ENCODE data around the gene EPB41. TPM values are rescaled to one million over a fixed set of nuclear protein-coding genes. Genes with fewer than 3 reads are reported as not detected.

The EPB41 gene
- total and polyA plus RNA-seq, 12 donors: 6.6 to 49.5 (median 30.3) TPM

DNA sequence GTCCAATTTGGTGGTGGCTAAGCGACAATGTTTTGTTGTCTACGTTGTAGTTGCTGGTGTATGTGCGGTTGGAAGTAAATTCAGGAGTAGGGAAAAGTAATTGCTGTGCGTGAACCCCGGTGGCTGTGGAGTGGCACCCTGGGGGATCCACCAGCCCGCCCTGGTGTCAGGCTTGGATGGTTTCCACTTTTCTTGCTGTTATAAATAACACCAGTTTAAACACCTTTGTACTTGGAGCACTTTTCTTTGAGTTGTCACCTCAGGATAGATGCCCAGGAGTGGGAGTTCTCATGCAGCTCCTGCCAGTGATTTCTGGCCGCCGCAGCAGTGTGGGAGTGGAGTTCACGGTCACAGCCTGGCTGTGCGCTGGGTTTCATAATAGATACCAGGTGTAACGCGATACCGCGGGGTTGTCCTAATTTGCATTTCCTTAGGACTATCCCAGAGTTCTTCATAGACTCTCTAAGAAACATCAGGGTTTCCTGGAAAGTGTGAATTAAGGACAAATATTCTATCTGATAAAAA lies 222.1 kb downstream of the EPB41 start:
- Histone ChIP-seq H3K36me3 (replicated peaks in 1 of 2) (no peaks in the 10 kb centered on the region), H3K27ac (no peak overlapping the region), H3K4me3 (no peak overlapping the region), H3K4me1 (replicated peaks in 1 of 2) (no peaks in the 10 kb centered on the region), H3K9me3 (replicated peaks in 1 of 3) (no peaks in the 10 kb centered on the region), H3K27me3 (no peaks in the 10 kb centered on the region)
- WGBS, 4 donors: 37 to 57% (median 41%) methylated on average over 14 of the region's 14 CpGs
- TF ChIP-seq, protein P1, sequence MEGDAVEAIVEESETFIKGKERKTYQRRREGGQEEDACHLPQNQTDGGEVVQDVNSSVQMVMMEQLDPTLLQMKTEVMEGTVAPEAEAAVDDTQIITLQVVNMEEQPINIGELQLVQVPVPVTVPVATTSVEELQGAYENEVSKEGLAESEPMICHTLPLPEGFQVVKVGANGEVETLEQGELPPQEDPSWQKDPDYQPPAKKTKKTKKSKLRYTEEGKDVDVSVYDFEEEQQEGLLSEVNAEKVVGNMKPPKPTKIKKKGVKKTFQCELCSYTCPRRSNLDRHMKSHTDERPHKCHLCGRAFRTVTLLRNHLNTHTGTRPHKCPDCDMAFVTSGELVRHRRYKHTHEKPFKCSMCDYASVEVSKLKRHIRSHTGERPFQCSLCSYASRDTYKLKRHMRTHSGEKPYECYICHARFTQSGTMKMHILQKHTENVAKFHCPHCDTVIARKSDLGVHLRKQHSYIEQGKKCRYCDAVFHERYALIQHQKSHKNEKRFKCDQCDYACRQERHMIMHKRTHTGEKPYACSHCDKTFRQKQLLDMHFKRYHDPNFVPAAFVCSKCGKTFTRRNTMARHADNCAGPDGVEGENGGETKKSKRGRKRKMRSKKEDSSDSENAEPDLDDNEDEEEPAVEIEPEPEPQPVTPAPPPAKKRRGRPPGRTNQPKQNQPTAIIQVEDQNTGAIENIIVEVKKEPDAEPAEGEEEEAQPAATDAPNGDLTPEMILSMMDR (IDR thresholded peaks at IDR 0.05): no peak
- TF ChIP-seq POLR2A (IDR thresholded peaks at IDR 0.05): no peak
- DNase-seq: peak in 6 of 7 donors; percentile 47 to 77 (median 62)
- intact Hi-C loops (cut with DNase I): no loop called here

DNA sequence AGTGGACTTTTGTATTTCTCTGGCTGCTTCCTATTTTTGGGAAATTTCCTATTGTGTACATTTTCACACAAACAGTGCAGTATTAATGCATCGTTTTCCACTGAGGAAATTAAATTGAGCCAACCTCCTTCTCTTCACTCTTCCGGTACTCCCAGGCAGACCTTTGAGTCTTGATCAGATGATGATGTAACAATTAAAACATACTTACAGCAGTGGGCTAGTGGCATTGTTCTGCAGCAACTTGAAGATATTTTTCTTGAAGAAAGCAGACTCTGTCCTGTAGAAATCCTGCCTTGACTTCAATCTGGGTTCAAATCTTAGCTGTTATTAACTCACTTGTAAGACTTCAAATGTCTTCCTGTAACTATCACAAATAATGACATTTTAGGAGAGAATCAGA lies 228.3 kb downstream of the EPB41 start:
- Histone ChIP-seq H3K36me3 (replicated peaks in 1 of 2) (peaks cover 0 to 18% of the 10 kb centered on the region in 2 donors), H3K27ac (no peak overlapping the region), H3K9me3 (replicated peaks in 1 of 3) (no peaks in the 10 kb centered on the region), H3K27me3 (no peaks in the 10 kb centered on the region), H3K4me3 (no peak overlapping the region), H3K4me1 (replicated peaks in 1 of 2) (peaks cover 0 to 5% of the 10 kb centered on the region in 2 donors)
- TF ChIP-seq, protein P1 (IDR thresholded peaks at IDR 0.05): no peak
- TF ChIP-seq POLR2A (IDR thresholded peaks at IDR 0.05): no peak
- DNase-seq: no peak
- intact Hi-C loops (cut with DNase I): no loop called here
- 86 to 96% (median 89%) methylated on average over 2 of the region's 2 CpGs for WGBS, 4 donors

- TF ChIP-seq POLR2A (IDR thresholded peaks at IDR 0.05): no peak
- TF ChIP-seq, protein P1 (IDR thresholded peaks at IDR 0.05): no peak
- peaks cover 0 to 5% of the 10 kb centered on the region in 2 donors for H3K4me1 ChIP-seq (replicated peaks in 1 of 2)
- no peaks in the 10 kb centered on the region for H3K9me3 ChIP-seq (replicated peaks in 1 of 3)
- intact Hi-C loops (cut with DNase I): no loop called here
- DNase-seq: peak in 1 of 7 donors; percentile 36
- WGBS, 4 donors: 95 to 99% (median 98%) methylated on average over 2 of the region's 2 CpGs
- peaks cover 0 to 33% of the 10 kb centered on the region in 2 donors for H3K36me3 ChIP-seq (replicated peaks in 1 of 2)
- H3K27ac ChIP-seq: no peak overlapping the region
- no peak overlapping the region for H3K4me3 ChIP-seq
- no peaks in the 10 kb centered on the region for H3K27me3 ChIP-seq
Measured at GRCh38 chr1:29144178-29144577, 229.8 kb downstream of the EPB41 start.

- 48 to 64% (median 60%) methylated on average over 8 of the region's 8 CpGs for WGBS, 4 donors
- Histone ChIP-seq H3K36me3 (replicated peaks in 1 of 2) (peaks cover 0 to 50% of the 10 kb centered on the region in 2 donors), H3K27ac (peak overlapping the region in 1 of 5 donors; percentile 51), H3K27me3 (no peaks in the 10 kb centered on the region), H3K9me3 (replicated peaks in 1 of 3) (no peaks in the 10 kb centered on the region), H3K4me1 (replicated peaks in 1 of 2) (peaks cover 0 to 5% of the 10 kb centered on the region in 2 donors), H3K4me3 (no peak overlapping the region)
- peak in 5 of 7 donors; percentile 34 to 59 (median 49) for DNase-seq
- TF ChIP-seq POLR2A (IDR thresholded peaks at IDR 0.05): no peak
- TF ChIP-seq, protein P1 (IDR thresholded peaks at IDR 0.05): no peak
- intact Hi-C loops (cut with DNase I): no loop called here
Measured at GRCh38 chr1:29145739-29146437, 231.5 kb downstream of the EPB41 start.
